Dendritic cell treated with granulocyte-macrophage colony-stimulating factor and Interleukin-4, amounts not matched to agents 40 ng/mL and 50 ng/mL, for 4 days (primary cell): ENCODE data around the gene ZNF217.
"Not testable (repeated sequence)": the region's sequence is repeated elsewhere in the genome, so short reads cannot be mapped to it uniquely, and the experiment has no call there.

Experiments used
- H3K27ac Mint-ChIP-seq: one replicate; pipeline ENCODE4 v1.8.0; 2022; ENCODE audit warnings: mild to moderate bottlenecking, mixed read lengths
- H3K27me3 Mint-ChIP-seq: one replicate; pipeline ENCODE4 v1.8.0; 2022; ENCODE audit warnings: mild to moderate bottlenecking, mixed read lengths
- H3K36me3 Mint-ChIP-seq: one replicate; pipeline ENCODE4 v1.8.0; 2022; ENCODE audit warnings: low read depth, mixed read lengths
- H3K4me1 Mint-ChIP-seq: one replicate; pipeline ENCODE4 v1.8.0; 2022; ENCODE audit warnings: low read depth, mixed read lengths
- H3K4me3 Mint-ChIP-seq: one replicate; pipeline ENCODE4 v1.8.0; 2022; ENCODE audit warnings: mild to moderate bottlenecking, moderate library complexity, mixed read lengths
- H3K9me3 Mint-ChIP-seq: one replicate; pipeline ENCODE4 v1.8.0; 2022; ENCODE audit warnings: mixed read lengths
- intact Hi-C: fragments of 100-400 bp; cut with micrococcal nuclease; formaldehyde crosslinking; loops from one replicate; pipeline ENCODE4 v1.15.0; 2022

Gene ZNF217

DNA sequence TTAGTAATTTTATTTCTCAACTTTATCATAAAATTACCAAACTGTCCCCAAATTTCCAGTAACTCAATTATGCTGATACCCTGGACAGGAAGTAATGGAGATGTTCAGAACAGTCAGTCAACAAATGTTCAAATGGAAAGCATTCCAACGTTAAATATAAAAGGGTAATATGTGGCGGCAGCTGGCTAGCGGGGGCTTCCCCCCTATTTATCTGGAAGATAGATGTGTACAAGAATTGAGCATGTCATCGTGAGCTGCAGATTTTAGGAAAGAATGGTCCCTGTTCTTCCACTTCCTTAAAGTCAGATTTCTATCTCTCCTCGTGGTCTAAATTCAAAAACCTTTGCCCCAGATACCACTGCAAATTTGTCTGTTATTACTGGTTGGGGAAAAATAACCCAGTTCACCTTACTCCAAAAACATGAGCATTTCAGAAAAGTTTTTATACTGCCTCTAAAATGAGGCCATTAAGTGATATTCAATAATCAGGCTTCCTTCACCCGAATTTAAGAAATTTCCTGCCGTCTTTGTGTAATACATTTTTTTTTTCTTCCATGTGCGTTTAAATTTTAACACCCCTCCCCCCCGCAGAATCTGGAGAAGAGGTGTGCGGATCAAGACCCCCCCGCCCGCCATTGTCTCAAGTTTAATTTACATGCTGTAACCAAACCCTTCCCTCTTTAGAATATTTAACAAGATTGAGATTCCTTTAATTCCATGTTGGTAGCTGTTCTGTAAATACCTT, 4.1 kb downstream of the ZNF217 start:
- Mint-ChIP-seq H3K4me1 (peaks cover 28% of the 10 kb centered on the region), H3K36me3 (peaks cover 63% of the 10 kb centered on the region), H3K4me3 (peak overlapping the region; percentile 81), H3K27ac (peak overlapping the region; percentile 95)
- not testable (repeated sequence) for H3K27me3 Mint-ChIP-seq, H3K9me3 Mint-ChIP-seq
- intact Hi-C loops: loop anchor here (5.0 kb wide), 3 partner anchors 53 to 118 kb away; no protein-coding TSS in a partner anchor

DNA sequence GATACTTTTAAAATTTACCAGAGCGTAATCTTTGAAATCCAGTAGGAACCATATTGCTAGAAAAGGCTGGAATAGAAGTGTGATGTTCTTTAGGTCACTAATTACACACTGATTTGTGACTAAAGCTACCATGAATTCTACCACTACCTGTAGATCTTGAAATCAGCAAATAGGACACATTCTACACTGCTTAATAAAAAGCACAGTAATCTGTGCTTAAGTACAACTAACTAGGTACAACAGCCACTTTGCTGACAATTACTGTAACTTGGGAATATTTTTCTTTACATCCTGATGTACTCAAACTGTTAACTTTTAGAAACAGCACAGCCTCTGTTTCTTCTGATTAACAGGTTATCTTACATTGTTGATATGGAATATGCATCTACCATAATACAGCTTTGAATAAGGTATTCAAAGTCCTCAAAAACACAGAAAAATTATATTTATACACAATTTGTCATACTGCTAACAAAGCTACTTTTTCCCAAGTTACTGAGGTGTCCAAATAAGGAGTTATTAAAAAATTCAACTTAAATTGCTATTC, 6.4 kb downstream of the ZNF217 start:
- peaks cover 43% of the 10 kb centered on the region for H3K4me1 Mint-ChIP-seq
- intact Hi-C loops, H3K9me3 Mint-ChIP-seq: not testable (repeated sequence)

DNA sequence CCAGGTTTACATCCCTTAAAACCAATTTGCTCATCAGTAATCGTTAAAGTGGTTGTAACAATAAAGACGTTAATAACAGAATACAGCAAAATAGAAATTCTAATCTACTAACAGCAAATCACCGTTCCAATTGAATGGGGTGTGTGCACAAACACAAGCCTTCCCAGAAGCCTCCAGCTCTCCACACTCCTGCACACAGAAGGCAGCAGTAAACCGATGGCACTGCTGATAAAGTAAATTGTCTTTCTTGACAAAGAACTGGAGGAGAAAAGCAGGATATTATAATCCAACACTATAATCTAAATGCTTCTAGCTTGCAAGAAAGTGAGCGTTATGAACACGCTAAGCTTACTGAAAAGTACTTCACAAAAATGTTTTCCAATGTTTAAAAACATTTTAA, 7.0 kb downstream of the ZNF217 start:
- Mint-ChIP-seq H3K4me3 (peak overlapping the region; percentile 34), H3K27me3 (no peaks in the 10 kb centered on the region), H3K27ac (peak overlapping the region; percentile 67), H3K9me3 (no peaks in the 10 kb centered on the region), H3K4me1 (peaks cover 49% of the 10 kb centered on the region), H3K36me3 (peaks cover 56% of the 10 kb centered on the region)
- intact Hi-C loops: no loop called here

More for the DNA sequence above, 6.4 kb downstream of the ZNF217 start:
- not testable (repeated sequence) for H3K4me3 Mint-ChIP-seq, H3K27me3 Mint-ChIP-seq
- Mint-ChIP-seq H3K36me3 (peaks cover 56% of the 10 kb centered on the region), H3K27ac (peak overlapping the region; percentile 67)

DNA sequence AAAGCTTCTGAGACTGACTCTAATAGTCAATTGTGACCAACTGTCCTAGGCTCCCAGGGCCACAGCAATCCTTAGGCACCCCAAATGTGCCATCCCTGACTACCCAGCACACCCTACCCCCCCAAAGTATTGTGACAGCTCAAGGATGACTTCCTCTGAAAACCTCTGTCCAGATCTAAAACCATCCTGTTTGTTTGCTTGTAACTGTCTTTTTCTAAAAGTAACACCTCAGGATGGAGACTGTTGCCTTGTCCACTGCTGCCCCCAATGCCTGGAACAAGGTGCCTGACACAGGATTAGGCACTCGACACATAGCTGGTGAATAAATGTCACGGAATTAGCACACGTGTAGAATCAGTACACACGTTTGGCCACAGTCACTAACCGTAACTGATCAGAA, 7.7 kb downstream of the ZNF217 start:
- intact Hi-C loops, H3K27me3 Mint-ChIP-seq, H3K9me3 Mint-ChIP-seq: not testable (repeated sequence)
- H3K4me3 Mint-ChIP-seq: peak overlapping the region; percentile 34
- H3K36me3 Mint-ChIP-seq: peaks cover 59% of the 10 kb centered on the region
- peak overlapping the region; percentile 67 for H3K27ac Mint-ChIP-seq
- H3K4me1 Mint-ChIP-seq: peaks cover 56% of the 10 kb centered on the region

DNA sequence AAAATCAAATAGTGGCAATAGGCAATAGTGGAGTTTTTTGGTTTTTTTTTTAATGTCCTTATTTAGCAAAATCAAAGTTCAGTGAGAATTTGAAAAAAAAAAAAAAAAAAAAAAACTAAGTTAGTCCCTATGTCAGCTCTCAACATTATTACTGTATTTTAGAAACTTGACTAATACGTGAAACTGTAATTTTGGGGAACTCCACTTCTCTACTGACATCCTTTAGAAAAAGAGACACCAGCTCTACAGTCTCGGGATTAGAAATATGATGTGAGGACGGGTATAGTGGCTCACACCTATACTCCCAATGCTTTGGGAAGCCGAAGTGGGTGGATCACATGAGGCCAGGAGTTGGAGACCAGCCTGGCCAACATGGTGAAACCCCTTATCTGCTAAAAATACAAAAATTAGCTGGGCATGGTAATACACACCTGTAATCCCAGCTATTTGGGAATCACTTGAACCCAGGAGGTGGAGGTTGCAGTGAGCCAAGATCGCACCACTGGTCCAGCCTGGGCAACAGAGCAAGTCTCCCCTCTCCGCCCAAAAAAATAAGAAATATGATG, 8.6 kb downstream of the ZNF217 start:
- Mint-ChIP-seq H3K4me3 (peak overlapping the region; percentile 9), H3K27ac (peak overlapping the region; percentile 67), H3K4me1 (peaks cover 65% of the 10 kb centered on the region), H3K36me3 (peaks cover 59% of the 10 kb centered on the region)
- intact Hi-C loops, H3K27me3 Mint-ChIP-seq, H3K9me3 Mint-ChIP-seq: not testable (repeated sequence)

DNA sequence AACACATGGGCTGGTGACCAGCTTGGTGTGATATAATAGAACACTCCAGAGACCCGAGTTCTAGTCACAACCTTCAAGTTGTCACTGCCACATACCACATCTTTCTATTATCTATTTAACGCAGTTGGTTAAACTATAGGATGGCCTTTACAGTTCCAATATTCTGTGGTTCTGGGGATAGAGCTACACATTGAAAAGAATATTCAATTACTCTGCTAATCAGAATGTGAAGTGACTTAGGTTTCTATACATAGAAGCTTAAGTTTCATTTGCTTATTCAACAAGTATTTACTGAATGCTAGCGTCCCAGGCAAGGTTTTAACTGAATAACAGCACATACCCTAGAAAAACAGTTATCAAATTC, 9.1 kb downstream of the ZNF217 start:
- not testable (repeated sequence) for H3K27ac Mint-ChIP-seq, H3K27me3 Mint-ChIP-seq, H3K9me3 Mint-ChIP-seq, H3K4me3 Mint-ChIP-seq
- H3K4me1 Mint-ChIP-seq: peaks cover 66% of the 10 kb centered on the region
- intact Hi-C loops: loop anchor here (5.0 kb wide), 1 partner anchor 38 kb away; no protein-coding TSS in a partner anchor
- H3K36me3 Mint-ChIP-seq: peaks cover 59% of the 10 kb centered on the region

DNA sequence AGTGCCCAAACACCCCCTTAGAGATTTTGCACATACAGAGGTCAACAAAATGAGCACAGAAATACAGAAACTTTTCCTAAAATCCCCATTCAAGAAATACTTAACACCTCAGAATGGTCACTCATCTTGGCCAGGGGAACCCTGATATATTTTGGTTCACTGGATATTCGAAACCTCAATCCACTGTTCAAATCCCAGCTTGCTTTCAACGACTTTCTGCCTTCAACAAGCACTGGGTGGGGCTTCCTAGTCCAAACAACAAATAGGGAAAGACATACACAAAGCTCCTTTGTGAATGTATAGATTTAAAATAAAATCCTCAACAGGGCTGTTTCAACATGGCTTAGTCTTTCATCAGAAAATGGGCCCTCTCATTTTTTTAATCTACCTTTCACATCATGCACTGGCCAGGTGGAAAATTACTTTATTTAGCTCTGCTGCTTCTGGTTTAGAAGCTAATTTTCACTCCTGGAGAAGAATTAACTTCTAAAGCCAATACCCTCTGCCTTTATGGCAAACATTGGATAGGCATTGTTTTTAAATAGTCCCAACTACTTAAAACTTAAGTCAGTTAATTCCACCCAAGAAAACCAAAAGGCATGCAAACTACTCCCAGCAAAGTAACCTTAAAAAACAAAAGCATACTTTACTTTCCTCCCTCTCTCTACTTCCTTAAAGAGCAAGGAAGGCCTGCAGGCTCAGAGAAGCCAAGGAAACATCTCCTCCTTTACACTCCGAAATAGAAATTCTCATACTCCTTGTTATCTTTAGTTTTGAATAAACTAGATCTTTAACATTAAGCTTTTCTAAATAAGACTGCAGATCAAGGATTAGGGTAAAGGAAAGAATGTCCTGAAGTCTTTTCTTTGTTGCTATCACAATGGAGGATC, 9.7 kb downstream of the ZNF217 start:
- peak overlapping the region; percentile 50 for H3K27ac Mint-ChIP-seq
- not testable (repeated sequence) for H3K4me3 Mint-ChIP-seq, H3K27me3 Mint-ChIP-seq, H3K9me3 Mint-ChIP-seq
- intact Hi-C loops: loop anchor here (5.0 kb wide), 1 partner anchor 38 kb away; no protein-coding TSS in a partner anchor
- peaks cover 69% of the 10 kb centered on the region for H3K4me1 Mint-ChIP-seq
- peaks cover 62% of the 10 kb centered on the region for H3K36me3 Mint-ChIP-seq

DNA sequence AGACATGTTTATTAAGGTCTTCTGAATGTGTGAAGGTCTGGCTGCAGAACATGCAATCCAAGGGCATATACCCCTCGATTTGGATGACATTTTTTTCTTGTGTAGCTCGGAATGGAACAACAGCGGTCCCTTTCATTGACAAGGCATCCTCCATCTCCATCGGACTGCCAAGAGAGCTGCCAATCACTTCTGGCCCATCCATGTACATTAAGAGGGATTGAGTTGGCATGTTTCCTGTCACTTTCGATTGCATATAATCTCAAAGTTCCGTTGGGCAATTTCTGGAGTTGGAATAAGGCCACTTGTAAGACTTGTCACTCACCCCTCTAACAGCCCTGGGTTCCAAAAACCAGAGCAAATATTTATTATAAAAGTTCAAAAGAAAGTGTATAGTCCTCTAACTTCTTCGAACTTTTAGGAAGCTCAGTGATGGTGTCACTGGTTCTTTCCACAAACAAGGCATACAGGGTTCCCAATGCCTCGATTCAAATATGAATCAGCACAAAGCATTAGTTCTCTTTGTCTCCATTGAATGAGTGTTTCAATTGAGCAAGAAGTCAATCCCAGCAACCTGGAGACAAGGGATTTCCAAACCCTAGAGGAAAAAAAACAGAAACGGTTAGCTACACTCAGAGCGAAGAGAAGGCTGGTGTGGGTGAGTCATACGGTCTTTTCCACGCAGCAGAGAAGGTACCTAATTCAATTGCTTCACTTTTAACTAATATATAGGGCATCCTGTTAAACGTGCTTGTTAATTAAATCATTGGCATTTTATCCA, 10.9 kb downstream of the ZNF217 start:
- peaks cover 67% of the 10 kb centered on the region for H3K36me3 Mint-ChIP-seq
- peak overlapping the region; percentile 87 for H3K27ac Mint-ChIP-seq
- H3K9me3 Mint-ChIP-seq: no peaks in the 10 kb centered on the region
- no peaks in the 10 kb centered on the region for H3K27me3 Mint-ChIP-seq
- peak overlapping the region; percentile 17 for H3K4me3 Mint-ChIP-seq
- peaks cover 72% of the 10 kb centered on the region for H3K4me1 Mint-ChIP-seq
- intact Hi-C loops: loop anchor here (5.0 kb wide), 1 partner anchor 40 kb away; no protein-coding TSS in a partner anchor

DNA sequence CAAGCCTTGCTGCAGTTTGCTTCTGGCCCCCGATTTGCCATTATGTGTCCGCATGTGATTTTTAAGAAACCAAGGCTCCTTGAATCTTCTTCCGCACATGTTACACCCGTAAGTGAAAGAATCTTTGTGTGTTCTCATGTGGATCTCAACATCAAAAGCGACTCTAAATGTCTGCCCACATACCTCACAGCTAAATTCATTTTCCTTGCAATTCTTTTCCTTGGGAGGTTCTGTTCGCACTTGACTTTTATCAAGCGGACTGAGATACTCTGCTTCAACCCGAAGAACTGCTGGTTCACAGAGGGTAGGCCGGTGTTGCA, 11.4 kb downstream of the ZNF217 start:
- Mint-ChIP-seq H3K4me1 (peaks cover 74% of the 10 kb centered on the region), H3K4me3 (peak overlapping the region; percentile 50), H3K27ac (peak overlapping the region; percentile 87), H3K9me3 (no peaks in the 10 kb centered on the region), H3K36me3 (peaks cover 73% of the 10 kb centered on the region), H3K27me3 (no peaks in the 10 kb centered on the region)
- intact Hi-C loops: loop anchor here (5.0 kb wide), 1 partner anchor 40 kb away; no protein-coding TSS in a partner anchor

DNA sequence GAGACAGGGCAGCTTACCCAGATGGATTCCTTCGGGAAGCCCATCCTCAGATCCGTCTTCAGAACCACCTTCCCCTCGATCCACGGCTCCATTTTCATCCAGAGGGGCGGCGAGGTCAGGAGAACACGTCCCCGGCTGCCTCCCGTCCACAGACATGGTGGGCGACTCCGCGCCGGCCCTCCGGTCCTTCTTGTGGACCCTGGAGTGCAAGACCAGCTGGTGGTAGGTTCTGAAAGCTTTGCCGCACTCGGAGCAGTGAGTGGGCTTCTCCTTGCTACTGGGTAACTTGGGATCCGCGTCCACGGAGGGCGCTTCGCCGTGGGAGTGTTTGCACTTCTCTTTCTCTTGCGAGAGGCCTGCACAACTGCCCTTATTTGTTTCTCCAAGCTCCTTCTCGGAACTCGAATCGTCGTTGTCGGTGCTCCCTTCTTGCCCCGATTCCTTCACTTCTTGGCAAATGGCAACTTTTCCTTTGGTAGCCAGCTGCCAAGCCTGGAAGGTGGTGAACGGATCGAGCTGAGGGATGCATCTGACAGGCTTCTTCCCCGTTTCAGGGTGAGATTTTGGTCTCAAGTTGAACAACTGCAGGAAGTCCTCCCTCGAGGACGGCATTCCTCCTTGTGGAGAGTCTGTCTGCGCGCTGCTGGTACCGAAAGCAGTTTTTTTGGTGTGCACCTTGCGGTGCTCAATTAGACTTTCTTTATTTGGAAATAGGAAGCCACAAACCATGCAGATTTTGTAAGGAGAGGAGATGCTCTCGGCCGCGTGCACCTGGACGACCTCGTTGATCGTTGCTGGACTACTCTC, 12.0 kb downstream of the ZNF217 start:
- H3K9me3 Mint-ChIP-seq: no peaks in the 10 kb centered on the region
- H3K36me3 Mint-ChIP-seq: peaks cover 78% of the 10 kb centered on the region
- no peaks in the 10 kb centered on the region for H3K27me3 Mint-ChIP-seq
- H3K27ac Mint-ChIP-seq: peak overlapping the region; percentile 87
- intact Hi-C loops: loop anchor here (5.0 kb wide), 1 partner anchor 41 kb away; no protein-coding TSS in a partner anchor
- peaks cover 74% of the 10 kb centered on the region for H3K4me1 Mint-ChIP-seq
- peak overlapping the region; percentile 50 for H3K4me3 Mint-ChIP-seq

DNA sequence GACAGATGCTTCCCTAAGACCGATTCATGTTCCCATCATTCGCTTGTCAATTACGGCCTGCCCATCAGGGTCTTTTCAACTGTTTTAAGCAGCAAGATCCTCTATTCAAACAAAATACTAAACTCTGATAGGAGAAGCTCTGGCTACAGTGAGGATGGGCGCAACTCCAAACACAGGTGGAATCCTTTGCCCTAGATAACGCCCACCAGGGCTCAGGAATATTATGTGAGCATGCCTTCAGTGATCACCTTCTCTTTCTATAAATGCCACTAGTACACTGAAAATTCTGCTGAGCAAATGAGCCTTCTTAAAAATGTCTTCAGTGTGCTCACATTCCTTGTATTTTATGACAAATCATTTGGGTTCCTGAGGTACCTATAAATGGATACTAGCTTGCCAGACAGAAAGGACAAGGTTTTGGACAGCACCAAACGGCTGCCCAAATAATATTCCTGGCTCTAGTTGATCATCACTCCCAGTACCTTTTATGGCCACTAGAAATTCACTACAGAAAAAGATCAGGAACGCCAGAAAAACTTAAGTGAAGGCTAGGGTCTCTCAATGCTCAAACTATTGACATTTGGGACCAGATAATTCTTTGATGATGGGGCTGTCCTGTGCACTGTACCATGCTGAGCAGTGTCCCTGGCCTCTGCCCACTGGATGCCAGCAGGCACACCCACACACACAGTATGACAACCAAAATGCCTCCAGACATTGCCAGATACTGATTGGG, 13.1 kb downstream of the ZNF217 start:
- intact Hi-C loops: loop anchor here (5.0 kb wide), 1 partner anchor 42 kb away; no protein-coding TSS in a partner anchor
- Mint-ChIP-seq H3K4me3 (peak overlapping the region; percentile 57), H3K36me3 (peaks cover 78% of the 10 kb centered on the region), H3K4me1 (peaks cover 72% of the 10 kb centered on the region), H3K27ac (peak overlapping the region; percentile 87), H3K27me3 (no peaks in the 10 kb centered on the region), H3K9me3 (no peaks in the 10 kb centered on the region)
